WERI-Rb-1 (cell line): Measurements from ENCODE around the gene ADAMTSL2.
A peak's percentile ranks its signal among the peaks of the same experiment; 100 is the strongest.

Source experiments
- DNase-seq: peaks from one replicate; pipeline ENCODE4 v3.0.0-alpha.2; 2020
- H3K27ac ChIP-seq: fragments of 250-450 bp; sonication (Bioruptor Pico); 2 replicates; pipeline ENCODE4 v1.5.1; 2020; ENCODE audit warnings: mild to moderate bottlenecking, moderate library complexity
- H3K27me3 ChIP-seq: fragments of 250-450 bp; sonication (Bioruptor Pico); 2 replicates; pipeline ENCODE4 v1.5.1; 2021; ENCODE audit warnings: mild to moderate bottlenecking, low read depth, moderate library complexity; ENCODE audit not compliant: insufficient read depth, severe bottlenecking
- H3K36me3 ChIP-seq: fragments of 250-450 bp; sonication (Bioruptor Pico); 2 replicates; pipeline ENCODE4 v1.5.1; 2020; ENCODE audit warnings: mild to moderate bottlenecking, moderate library complexity
- H3K4me3 ChIP-seq: 2 replicates; pipeline ENCODE4 v1.5.1; 2011; ENCODE audit warnings: low read depth, mild to moderate bottlenecking, control low read depth, low read length
- H3K9me3 ChIP-seq: fragments of 250-450 bp; sonication (Bioruptor Pico); 2 replicates; pipeline ENCODE4 v1.5.1; 2021; ENCODE audit warnings: mild to moderate bottlenecking, moderate library complexity; ENCODE audit not compliant: severe bottlenecking
- TF ChIP-seq, protein P1 (sequence below): IDR thresholded peaks from 2 replicates; pipeline ENCODE4 v1.5.1; 2011; ENCODE audit warnings: low read depth, mild to moderate bottlenecking, control low read depth, inconsistent platforms, low read length

Gene ADAMTSL2

GRCh38 chr9:133511607-133512006 is 22.9 kb upstream of the ADAMTSL2 start:
- H3K36me3 ChIP-seq: no peaks in the 10 kb centered on the region
- no peaks in the 10 kb centered on the region for H3K9me3 ChIP-seq
- TF ChIP-seq, protein P1, sequence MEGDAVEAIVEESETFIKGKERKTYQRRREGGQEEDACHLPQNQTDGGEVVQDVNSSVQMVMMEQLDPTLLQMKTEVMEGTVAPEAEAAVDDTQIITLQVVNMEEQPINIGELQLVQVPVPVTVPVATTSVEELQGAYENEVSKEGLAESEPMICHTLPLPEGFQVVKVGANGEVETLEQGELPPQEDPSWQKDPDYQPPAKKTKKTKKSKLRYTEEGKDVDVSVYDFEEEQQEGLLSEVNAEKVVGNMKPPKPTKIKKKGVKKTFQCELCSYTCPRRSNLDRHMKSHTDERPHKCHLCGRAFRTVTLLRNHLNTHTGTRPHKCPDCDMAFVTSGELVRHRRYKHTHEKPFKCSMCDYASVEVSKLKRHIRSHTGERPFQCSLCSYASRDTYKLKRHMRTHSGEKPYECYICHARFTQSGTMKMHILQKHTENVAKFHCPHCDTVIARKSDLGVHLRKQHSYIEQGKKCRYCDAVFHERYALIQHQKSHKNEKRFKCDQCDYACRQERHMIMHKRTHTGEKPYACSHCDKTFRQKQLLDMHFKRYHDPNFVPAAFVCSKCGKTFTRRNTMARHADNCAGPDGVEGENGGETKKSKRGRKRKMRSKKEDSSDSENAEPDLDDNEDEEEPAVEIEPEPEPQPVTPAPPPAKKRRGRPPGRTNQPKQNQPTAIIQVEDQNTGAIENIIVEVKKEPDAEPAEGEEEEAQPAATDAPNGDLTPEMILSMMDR: no peak
- H3K27ac ChIP-seq: no peak overlapping the region
- no peaks in the 10 kb centered on the region for H3K27me3 ChIP-seq
- no peak overlapping the region for H3K4me3 ChIP-seq
- DNase-seq: no peak

DNA sequence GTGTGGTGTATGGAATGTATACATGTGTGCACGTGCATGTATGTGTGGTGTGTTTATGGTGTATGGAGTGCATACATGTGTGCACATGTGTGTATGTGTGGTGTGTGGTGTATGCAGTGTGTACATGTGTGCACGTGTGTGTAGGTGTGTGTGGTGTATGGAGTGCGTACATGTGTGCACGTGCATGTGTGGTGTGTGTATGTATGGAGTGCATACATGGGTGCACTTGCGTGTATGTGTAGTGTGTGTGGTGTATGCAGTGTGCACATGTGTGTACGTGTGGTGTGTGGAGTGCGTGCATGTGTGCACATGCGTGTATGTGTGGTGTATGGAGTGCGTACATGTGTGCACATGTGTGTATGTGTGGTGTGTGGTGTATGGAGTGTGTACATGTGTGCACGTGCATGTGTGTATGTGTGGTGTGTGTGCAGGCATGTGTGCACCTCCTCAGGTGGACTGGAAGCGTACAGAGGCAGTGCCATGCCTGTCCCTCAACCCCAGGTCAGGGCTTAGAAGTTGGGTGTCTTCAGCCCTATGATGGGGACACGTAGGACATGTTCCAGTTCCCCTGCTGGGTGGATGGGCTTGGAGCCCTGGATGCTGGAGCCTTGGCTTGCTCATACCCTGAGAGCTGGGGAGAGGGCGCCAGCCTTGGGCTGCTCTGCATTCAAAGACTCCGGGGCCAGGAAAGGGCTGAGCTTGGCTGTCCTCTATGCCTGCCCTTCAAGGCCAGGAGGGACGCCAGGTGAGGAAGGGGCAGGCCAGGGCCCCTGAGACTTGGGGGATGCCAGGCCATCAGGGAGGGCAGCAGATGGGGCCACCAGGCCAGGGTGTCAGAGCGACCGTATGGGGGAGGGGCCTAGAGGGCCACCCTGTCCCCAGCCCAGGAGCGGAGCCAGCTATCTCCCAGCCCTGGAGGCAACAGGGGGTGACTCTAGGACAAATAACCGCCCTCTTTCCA is 22.0 kb upstream of the ADAMTSL2 start:
- peak overlapping the region; percentile 53 for H3K27ac ChIP-seq
- TF ChIP-seq, protein P1: peak; percentile 23; the same call in 1 of the 2 replicates
- H3K27me3 ChIP-seq: no peaks in the 10 kb centered on the region
- DNase-seq: peak; percentile 43
- no peaks in the 10 kb centered on the region for H3K9me3 ChIP-seq
- no peaks in the 10 kb centered on the region for H3K36me3 ChIP-seq
- no peak overlapping the region for H3K4me3 ChIP-seq

DNA sequence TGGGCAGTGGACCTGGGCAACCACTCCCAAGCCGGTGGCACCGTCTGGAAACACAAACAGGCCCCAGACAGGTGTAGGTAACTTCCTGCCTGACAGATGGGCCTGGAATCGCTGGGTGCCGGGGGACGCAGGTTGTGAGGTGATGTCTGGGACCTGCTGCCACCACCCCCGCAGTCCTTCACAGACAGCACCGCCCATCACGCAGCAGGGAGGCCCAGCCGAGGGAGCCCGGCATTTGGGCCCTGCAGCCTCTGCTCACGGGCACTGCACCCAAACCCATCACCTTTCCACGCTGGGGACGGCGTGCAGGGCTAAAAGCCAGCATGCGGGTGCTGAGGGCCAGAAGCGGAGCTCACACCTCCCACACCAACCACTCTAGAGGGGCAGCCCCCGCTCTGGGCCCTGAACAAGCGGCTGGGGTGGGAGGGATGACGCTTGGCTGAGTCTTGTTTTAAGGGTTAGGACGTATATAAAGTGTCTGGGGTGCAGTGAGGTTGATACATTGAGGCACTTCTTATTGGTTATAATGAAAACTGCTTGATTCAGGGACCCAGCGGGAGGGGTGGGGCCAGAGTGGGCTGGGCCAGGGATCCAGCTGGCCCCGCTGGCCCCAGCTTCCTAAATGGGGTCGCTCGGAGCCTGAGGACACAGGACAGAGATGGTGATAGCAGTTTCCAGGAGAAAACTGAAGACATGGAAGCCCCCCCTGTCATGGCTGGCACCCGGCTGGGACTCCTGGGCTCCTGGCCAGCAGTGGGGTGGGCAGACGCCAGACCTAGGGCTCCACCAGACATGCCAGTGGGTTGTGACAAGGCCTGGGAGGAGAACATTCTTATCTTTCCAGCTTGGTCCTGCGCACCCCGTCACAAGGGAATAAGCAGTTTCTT is 21.0 kb upstream of the ADAMTSL2 start:
- H3K36me3 ChIP-seq: no peaks in the 10 kb centered on the region
- DNase-seq: peak; percentile 58
- TF ChIP-seq, protein P1: no peak
- H3K27ac ChIP-seq: peak overlapping the region; percentile 53
- no peak overlapping the region for H3K4me3 ChIP-seq
- no peaks in the 10 kb centered on the region for H3K9me3 ChIP-seq
- H3K27me3 ChIP-seq: no peaks in the 10 kb centered on the region

DNA sequence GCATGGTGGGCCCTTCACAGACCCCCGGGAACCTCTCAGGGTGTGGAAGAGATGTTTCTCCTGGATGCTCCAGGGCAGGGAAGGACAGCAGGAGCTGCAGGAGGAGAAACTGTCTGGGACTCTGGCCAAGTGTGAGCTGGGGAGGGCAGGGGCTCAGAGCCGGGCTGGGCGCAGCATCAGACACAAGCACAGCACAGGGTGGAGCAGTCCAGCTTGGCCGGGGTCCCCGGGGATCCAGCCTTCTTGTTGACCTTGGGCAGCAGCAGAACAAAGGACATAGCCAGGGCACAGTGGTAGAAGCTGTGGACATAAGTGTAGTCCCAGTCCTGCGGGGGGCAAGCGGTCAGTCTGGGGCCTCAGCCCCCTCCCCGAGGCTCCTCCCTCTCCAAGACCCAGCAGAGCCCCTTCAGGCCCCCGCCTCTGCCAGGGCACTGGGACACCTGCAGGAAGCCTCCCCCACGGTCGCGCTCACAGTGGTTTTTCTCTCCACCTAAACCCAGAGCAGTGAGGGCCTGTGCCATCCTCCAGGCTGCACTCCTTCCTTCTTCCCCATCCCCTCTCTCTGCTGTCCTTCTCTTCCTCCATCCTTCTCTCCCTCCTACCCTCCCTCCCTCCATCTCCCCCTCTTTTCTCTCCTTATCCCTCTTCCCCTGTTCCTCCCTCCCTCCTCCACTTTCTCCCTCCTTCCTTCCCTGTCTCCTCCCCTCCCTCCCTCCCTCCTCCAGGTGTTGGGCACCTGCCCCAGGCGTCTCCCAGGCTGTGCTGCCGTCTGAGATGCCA is 19.9 kb upstream of the ADAMTSL2 start:
- H3K36me3 ChIP-seq: no peaks in the 10 kb centered on the region
- no peak for DNase-seq
- H3K27ac ChIP-seq: no peak overlapping the region
- TF ChIP-seq, protein P1: no peak
- H3K27me3 ChIP-seq: no peaks in the 10 kb centered on the region
- no peaks in the 10 kb centered on the region for H3K9me3 ChIP-seq
- no peak overlapping the region for H3K4me3 ChIP-seq

- Histone ChIP-seq H3K4me3 (no peak overlapping the region), H3K27me3 (no peaks in the 10 kb centered on the region), H3K27ac (no peak overlapping the region), H3K9me3 (no peaks in the 10 kb centered on the region), H3K36me3 (no peaks in the 10 kb centered on the region)
- no peak for DNase-seq
- TF ChIP-seq, protein P1: no peak
These were observed 19.3 kb upstream of the ADAMTSL2 start for GRCh38 chr9:133515240-133515610.
